ENCODE measurements around the gene SYNJ2. TPM values are rescaled to one million over a fixed set of nuclear protein-coding genes. Genes with fewer than 3 reads are reported as not detected.

The SYNJ2 gene
- total RNA-seq, 1 donor from 2014 or later: 31.8 TPM

- Histone ChIP-seq H3K27me3 (ENCODE audit: insufficient read depth, low read length) (no peaks in the 10 kb centered on the region), H3K79me2 (ENCODE audit: insufficient read depth, low read length) (peaks cover 98% of the 10 kb centered on the region), H4K20me1 (ENCODE audit: insufficient read depth, low read length) (peaks cover 64% of the 10 kb centered on the region), H3K4me2 (ENCODE audit: low read length) (peak overlapping the region; percentile 14), H3K4me1 (ENCODE audit: insufficient read depth, low read length) (peaks cover 53% of the 10 kb centered on the region), H3K9ac (ENCODE audit: low read length) (no peak overlapping the region), H3K36me3 (ENCODE audit: insufficient read depth, low read length) (peaks cover 9% of the 10 kb centered on the region), H3K4me3 (ENCODE audit: insufficient read depth, low read depth, low read length) (no peak overlapping the region), H2AFZ (ENCODE audit: low read depth, low read length) (no peak overlapping the region), H3K9me3 (ENCODE audit: insufficient read depth, low read depth, low read length) (no peaks in the 10 kb centered on the region), H3K27ac (ENCODE audit: low read depth, low read length) (no peak overlapping the region)
- peaks cover 27% of the 10 kb centered on the region for H3K4me1 Mint-ChIP-seq (ENCODE audit: low read depth, unreplicated experiment)
- H3K36me3 Mint-ChIP-seq (ENCODE audit: low read depth, unreplicated experiment): peaks cover 17% of the 10 kb centered on the region
- TF ChIP-seq EZH2 (IDR thresholded peaks at IDR 0.05; ENCODE audit: insufficient read depth, low read length): no peak
- no peak for TF ChIP-seq CTCF (IDR thresholded peaks at IDR 0.05; ENCODE audit: insufficient read depth, low read depth, low read length)
- H3K27me3 Mint-ChIP-seq (ENCODE audit: low read depth, unreplicated experiment): no peaks in the 10 kb centered on the region
- H3K27ac Mint-ChIP-seq (ENCODE audit: unreplicated experiment): peak overlapping the region; percentile 71
- FAIRE-seq (no peak), DNase-seq (ENCODE audit: low read depth) (no peak)
- H3K9me3 Mint-ChIP-seq (ENCODE audit: unreplicated experiment): no peaks in the 10 kb centered on the region
- H3K4me3 Mint-ChIP-seq (ENCODE audit: unreplicated experiment): no peak overlapping the region
Measured at GRCh38 chr6:158014505-158015187, 33.0 kb downstream of the SYNJ2 start.

GRCh38 chr6:158015188-158015506 lies 33.5 kb downstream of the SYNJ2 start:
- H3K9me3 ChIP-seq (ENCODE audit: insufficient read depth, low read depth, low read length): no peaks in the 10 kb centered on the region
- peak overlapping the region; percentile 14 for H3K4me2 ChIP-seq (ENCODE audit: low read length)
- peaks cover 17% of the 10 kb centered on the region for H3K36me3 Mint-ChIP-seq (ENCODE audit: low read depth, unreplicated experiment)
- H3K27ac Mint-ChIP-seq (ENCODE audit: unreplicated experiment): peak overlapping the region; percentile 71
- peaks cover 14% of the 10 kb centered on the region for H3K36me3 ChIP-seq (ENCODE audit: insufficient read depth, low read length)
- no peak for DNase-seq (ENCODE audit: low read depth)
- H3K4me1 Mint-ChIP-seq (ENCODE audit: low read depth, unreplicated experiment): peaks cover 25% of the 10 kb centered on the region
- H3K4me1 ChIP-seq (ENCODE audit: insufficient read depth, low read length): peaks cover 49% of the 10 kb centered on the region
- H2AFZ ChIP-seq (ENCODE audit: low read depth, low read length): no peak overlapping the region
- no peak overlapping the region for H3K27ac ChIP-seq (ENCODE audit: low read depth, low read length)
- TF ChIP-seq EZH2 (IDR thresholded peaks at IDR 0.05; ENCODE audit: insufficient read depth, low read length): no peak
- no peak for TF ChIP-seq CTCF (IDR thresholded peaks at IDR 0.05; ENCODE audit: insufficient read depth, low read depth, low read length)
- H3K79me2 ChIP-seq (ENCODE audit: insufficient read depth, low read length): peaks cover 98% of the 10 kb centered on the region
- H3K4me3 Mint-ChIP-seq (ENCODE audit: unreplicated experiment): no peak overlapping the region
- H3K4me3 ChIP-seq (ENCODE audit: insufficient read depth, low read depth, low read length): no peak overlapping the region
- no peaks in the 10 kb centered on the region for H3K9me3 Mint-ChIP-seq (ENCODE audit: unreplicated experiment)
- no peak overlapping the region for H3K9ac ChIP-seq (ENCODE audit: low read length)
- H3K27me3 Mint-ChIP-seq (ENCODE audit: low read depth, unreplicated experiment): no peaks in the 10 kb centered on the region
- no peaks in the 10 kb centered on the region for H3K27me3 ChIP-seq (ENCODE audit: insufficient read depth, low read length)
- H4K20me1 ChIP-seq (ENCODE audit: insufficient read depth, low read length): peaks cover 59% of the 10 kb centered on the region
- FAIRE-seq: no peak

Measured in astrocyte (in vitro differentiated cells and primary cell).